Keratinocyte (primary cell): ENCODE data around the gene CD3E. TPM values are rescaled to one million over a fixed set of nuclear protein-coding genes. Genes with fewer than 3 reads are reported as not detected.

Experiments
- DNase-seq: peaks from one replicate; pipeline ENCODE4 v3.0.0-alpha.2; 2011; ENCODE audit warnings: low read depth, missing footprints, low spot score
- FAIRE-seq: peaks from 2 replicates; lab custom pipeline; 2011; peaks lifted over from hg19 to GRCh38; lab: Jason Lieb, UNC
- H2AFZ ChIP-seq: 2 replicates; pipeline ENCODE4 v1.6.0; 2012; ENCODE audit warnings: low read length, control low read depth, inconsistent platforms; ENCODE audit not compliant: control insufficient read depth
- H3K27ac ChIP-seq: 2 replicates; pipeline ENCODE4 v1.5.1; 2011; ENCODE audit warnings: low read length; ENCODE audit not compliant: control insufficient read depth, insufficient read depth
- H3K27me3 ChIP-seq: 3 replicates; pipeline ENCODE4 v1.6.0; 2011; ENCODE audit warnings: low read length; ENCODE audit not compliant: control insufficient read depth, insufficient read depth; ENCODE audit errors: extremely low read depth
- H3K36me3 ChIP-seq, 2 experiments: 2 replicates in 1 of 2; 3 replicates in 1 of 2; pipeline ENCODE4 v1.5.1; 2011; ENCODE audit warnings: low read length in 2 of 2, mild to moderate bottlenecking in 1 of 2; ENCODE audit not compliant: control insufficient read depth in 2 of 2, insufficient read depth in 2 of 2; ENCODE audit errors: extremely low read depth in 1 of 2
- H3K4me1 ChIP-seq: 3 replicates; pipeline ENCODE4 v1.5.1; 2011; ENCODE audit warnings: low read length; ENCODE audit not compliant: control insufficient read depth, insufficient read depth; ENCODE audit errors: extremely low read depth
- H3K4me2 ChIP-seq: 3 replicates; pipeline ENCODE4 v1.6.0; 2011; ENCODE audit warnings: low read depth, low read length; ENCODE audit not compliant: control insufficient read depth, insufficient read depth; ENCODE audit errors: extremely low read depth
- H3K4me3 ChIP-seq, 3 experiments: fragments of 200-600 bp in 1 of 3; sonication (generic) in 1 of 3; 2 replicates in 2 of 3; 3 replicates in 1 of 3; pipeline ENCODE4 v1.5.1; 2011 to 2016; ENCODE audit warnings: low read length in 3 of 3, mild to moderate bottlenecking in 3 of 3, control low read depth in 2 of 3, inconsistent platforms in 1 of 3, low read depth in 1 of 3, mixed read lengths in 1 of 3, mixed run types in 1 of 3, moderate library complexity in 1 of 3; ENCODE audit not compliant: control insufficient read depth in 2 of 3, insufficient read depth in 2 of 3; ENCODE audit errors: extremely low read depth in 1 of 3
- H3K79me2 ChIP-seq: 2 replicates; pipeline ENCODE4 v1.6.0; 2012; ENCODE audit warnings: low read length; ENCODE audit not compliant: control insufficient read depth, insufficient read depth
- H3K9ac ChIP-seq: 3 replicates; pipeline ENCODE4 v1.6.0; 2011; ENCODE audit warnings: low read length; ENCODE audit not compliant: control insufficient read depth, insufficient read depth; ENCODE audit errors: extremely low read depth
- H3K9me1 ChIP-seq: 3 replicates; pipeline ENCODE4 v1.6.0; 2011; ENCODE audit warnings: low read length; ENCODE audit not compliant: control insufficient read depth, insufficient read depth; ENCODE audit errors: extremely low read depth
- H3K9me3 ChIP-seq: 2 replicates; pipeline ENCODE4 v1.5.1; 2012; ENCODE audit warnings: low read depth, low read length; ENCODE audit not compliant: control insufficient read depth
- H4K20me1 ChIP-seq: 3 replicates; pipeline ENCODE4 v1.6.0; 2011; ENCODE audit warnings: low read length; ENCODE audit not compliant: control insufficient read depth, insufficient read depth; ENCODE audit errors: extremely low read depth
- EZH2 ChIP-seq: IDR thresholded peaks from one replicate; pipeline ENCODE4 v1.6.1; 2012; ENCODE audit warnings: inconsistent platforms, mild to moderate bottlenecking, low read length, moderate library complexity
- dilution Hi-C: fragments of 300-500 bp; cut with MboI; formaldehyde crosslinking; loops from one replicate; pipeline ENCODE4 v1.7.0; 2020; ENCODE audit warnings: low sequenced_read_pairs; ENCODE audit not compliant: extremely low pct_ligation_motif_present
- polyA plus RNA-seq, 5 experiments: library from polyadenylated mRNA; depleted of rRNA in 3 of 5; stranded (reverse) in 3 of 5; stranded (forward) in 1 of 5; unstranded in 1 of 5; fragments of >200 nt; gene quantifications; 1 replicate in 1 of 5; 2 replicates in 3 of 5; 3 replicates in 1 of 5; pipeline versions ENCODE4 v1.2.1 to v1.2.3, GENCODE V29; 2011 to 2012; ENCODE audit warnings: missing spikeins in 2 of 5, low read depth in 1 of 5, low replicate concordance in 1 of 5
- TF ChIP-seq, protein P1 (sequence below), 3 experiments: IDR thresholded peaks in 1 of 3; conservative IDR thresholded peaks in 1 of 3; optimal IDR thresholded peaks in 1 of 3; 2 replicates in 2 of 3; 3 replicates in 1 of 3; pipeline versions ENCODE3 to v1.5.1; 2011; ENCODE audit warnings: low read length in 3 of 3, mild to moderate bottlenecking in 3 of 3, moderate library complexity in 2 of 3, control low read depth in 1 of 3, inconsistent platforms in 1 of 3; ENCODE audit not compliant: insufficient read depth in 2 of 3; ENCODE audit errors: extremely low read depth in 1 of 3

CD3E gene
- polyA plus RNA-seq, 1 donor (not counting 4 experiments of a cell fraction or from before 2014, with no cell fraction given): not detected

- H3K27me3 ChIP-seq: no peaks in the 10 kb centered on the region
- H2AFZ ChIP-seq: no peak overlapping the region
- no peaks in the 10 kb centered on the region for H3K9me3 ChIP-seq
- dilution Hi-C loops: no loop called here
- peaks cover 19% of the 10 kb centered on the region for H3K4me1 ChIP-seq
- H3K4me2 ChIP-seq: peak overlapping the region; percentile 16
- H3K36me3 ChIP-seq: no peaks in the 10 kb centered on the region
- no peak overlapping the region for H3K9ac ChIP-seq
- TF ChIP-seq, protein P1, sequence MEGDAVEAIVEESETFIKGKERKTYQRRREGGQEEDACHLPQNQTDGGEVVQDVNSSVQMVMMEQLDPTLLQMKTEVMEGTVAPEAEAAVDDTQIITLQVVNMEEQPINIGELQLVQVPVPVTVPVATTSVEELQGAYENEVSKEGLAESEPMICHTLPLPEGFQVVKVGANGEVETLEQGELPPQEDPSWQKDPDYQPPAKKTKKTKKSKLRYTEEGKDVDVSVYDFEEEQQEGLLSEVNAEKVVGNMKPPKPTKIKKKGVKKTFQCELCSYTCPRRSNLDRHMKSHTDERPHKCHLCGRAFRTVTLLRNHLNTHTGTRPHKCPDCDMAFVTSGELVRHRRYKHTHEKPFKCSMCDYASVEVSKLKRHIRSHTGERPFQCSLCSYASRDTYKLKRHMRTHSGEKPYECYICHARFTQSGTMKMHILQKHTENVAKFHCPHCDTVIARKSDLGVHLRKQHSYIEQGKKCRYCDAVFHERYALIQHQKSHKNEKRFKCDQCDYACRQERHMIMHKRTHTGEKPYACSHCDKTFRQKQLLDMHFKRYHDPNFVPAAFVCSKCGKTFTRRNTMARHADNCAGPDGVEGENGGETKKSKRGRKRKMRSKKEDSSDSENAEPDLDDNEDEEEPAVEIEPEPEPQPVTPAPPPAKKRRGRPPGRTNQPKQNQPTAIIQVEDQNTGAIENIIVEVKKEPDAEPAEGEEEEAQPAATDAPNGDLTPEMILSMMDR (optimal IDR thresholded peaks at IDR 0.05 in 1 of 3, IDR thresholded peaks at IDR 0.05 in 1 of 3, conservative IDR thresholded peaks at IDR 0.05 in 1 of 3; ENCODE audit: extremely low read depth in 1 of 3, insufficient read depth in 2 of 3, low read length in 3 of 3): no peak
- no peak for TF ChIP-seq EZH2
- H3K27ac ChIP-seq: no peak overlapping the region
- no peaks in the 10 kb centered on the region for H4K20me1 ChIP-seq
- DNase-seq (no peak), FAIRE-seq (no peak)
- no peaks in the 10 kb centered on the region for H3K79me2 ChIP-seq
- no peak overlapping the region for H3K4me3 ChIP-seq
- no peaks in the 10 kb centered on the region for H3K9me1 ChIP-seq
These were observed 18.0 kb upstream of the CD3E start for GRCh38 chr11:118286545-118286944.

DNA sequence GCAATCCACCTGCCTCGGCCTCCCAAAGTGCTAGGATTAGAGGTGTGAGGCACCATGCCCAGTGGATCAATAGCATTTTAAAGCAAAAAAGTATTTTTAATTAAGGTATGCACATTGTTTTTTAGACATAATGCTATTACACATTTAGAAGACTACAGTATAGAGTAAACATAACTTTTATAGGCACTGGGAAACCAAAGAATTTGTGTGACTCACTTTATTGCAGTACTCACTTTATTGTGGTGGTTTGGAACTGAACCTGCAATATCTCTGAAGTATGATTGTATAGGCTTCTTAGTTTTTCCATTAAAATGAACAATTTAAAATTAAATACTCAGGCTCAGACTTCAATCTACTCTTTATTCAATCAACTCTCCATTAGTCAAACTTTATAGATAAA lies 17.5 kb upstream of the CD3E start:
- H3K79me2 ChIP-seq: no peaks in the 10 kb centered on the region
- H4K20me1 ChIP-seq: no peaks in the 10 kb centered on the region
- dilution Hi-C loops: no loop called here
- peaks cover 23% of the 10 kb centered on the region for H3K4me1 ChIP-seq
- H3K4me3 ChIP-seq: no peak overlapping the region
- H2AFZ ChIP-seq: no peak overlapping the region
- H3K27me3 ChIP-seq: no peaks in the 10 kb centered on the region
- H3K9me3 ChIP-seq: no peaks in the 10 kb centered on the region
- peak overlapping the region; percentile 16 for H3K4me2 ChIP-seq
- TF ChIP-seq, protein P1 (optimal IDR thresholded peaks at IDR 0.05 in 1 of 3, IDR thresholded peaks at IDR 0.05 in 1 of 3, conservative IDR thresholded peaks at IDR 0.05 in 1 of 3; ENCODE audit: extremely low read depth in 1 of 3, insufficient read depth in 2 of 3, low read length in 3 of 3): no peak
- no peak for TF ChIP-seq EZH2
- no peaks in the 10 kb centered on the region for H3K36me3 ChIP-seq
- H3K9ac ChIP-seq: no peak overlapping the region
- DNase-seq (no peak), FAIRE-seq (peak; percentile 5)
- H3K27ac ChIP-seq: no peak overlapping the region
- H3K9me1 ChIP-seq: no peaks in the 10 kb centered on the region
